Mucosa of rectum (tissue), 2 donors: ENCODE results near the gene TUG1.

Experiments
- H3K27ac ChIP-seq, 2 donors: one replicate each; pipeline ENCODE4 v1.7.0; 2013; ENCODE audit warnings: inconsistent platforms in 2 of 2, low read depth in 2 of 2, low read length in 2 of 2
- H3K27me3 ChIP-seq, 2 donors: one replicate each; pipeline ENCODE4 v1.7.0; 2013; ENCODE audit warnings: low read length in 2 of 2; ENCODE audit not compliant: control insufficient read depth in 2 of 2, insufficient read depth in 2 of 2
- H3K36me3 ChIP-seq, 2 donors: one replicate each; pipeline ENCODE4 v1.7.0; 2013; ENCODE audit warnings: low read length in 2 of 2; ENCODE audit not compliant: control insufficient read depth in 2 of 2, insufficient read depth in 2 of 2
- H3K4me1 ChIP-seq, 2 donors: one replicate each; pipeline ENCODE4 v1.7.0; 2013; ENCODE audit warnings: low read length in 2 of 2, mild to moderate bottlenecking in 1 of 2; ENCODE audit not compliant: control insufficient read depth in 2 of 2, insufficient read depth in 2 of 2
- H3K4me3 ChIP-seq, 2 donors: one replicate each; pipeline ENCODE4 v1.7.0; 2013; ENCODE audit warnings: low read length in 2 of 2
- H3K9ac ChIP-seq, 2 donors: one replicate each; pipeline ENCODE4 v1.7.0; 2013; ENCODE audit warnings: low read length in 2 of 2, low read depth in 1 of 2, mild to moderate bottlenecking in 1 of 2
- H3K9me3 ChIP-seq, 2 donors: one replicate each; pipeline ENCODE4 v1.7.0; 2013; ENCODE audit warnings: low read length in 2 of 2; ENCODE audit not compliant: control insufficient read depth in 2 of 2
- donor health status: healthy.
- donor health status: Normal muscosa, but diverticular disease.

TUG1 gene

DNA sequence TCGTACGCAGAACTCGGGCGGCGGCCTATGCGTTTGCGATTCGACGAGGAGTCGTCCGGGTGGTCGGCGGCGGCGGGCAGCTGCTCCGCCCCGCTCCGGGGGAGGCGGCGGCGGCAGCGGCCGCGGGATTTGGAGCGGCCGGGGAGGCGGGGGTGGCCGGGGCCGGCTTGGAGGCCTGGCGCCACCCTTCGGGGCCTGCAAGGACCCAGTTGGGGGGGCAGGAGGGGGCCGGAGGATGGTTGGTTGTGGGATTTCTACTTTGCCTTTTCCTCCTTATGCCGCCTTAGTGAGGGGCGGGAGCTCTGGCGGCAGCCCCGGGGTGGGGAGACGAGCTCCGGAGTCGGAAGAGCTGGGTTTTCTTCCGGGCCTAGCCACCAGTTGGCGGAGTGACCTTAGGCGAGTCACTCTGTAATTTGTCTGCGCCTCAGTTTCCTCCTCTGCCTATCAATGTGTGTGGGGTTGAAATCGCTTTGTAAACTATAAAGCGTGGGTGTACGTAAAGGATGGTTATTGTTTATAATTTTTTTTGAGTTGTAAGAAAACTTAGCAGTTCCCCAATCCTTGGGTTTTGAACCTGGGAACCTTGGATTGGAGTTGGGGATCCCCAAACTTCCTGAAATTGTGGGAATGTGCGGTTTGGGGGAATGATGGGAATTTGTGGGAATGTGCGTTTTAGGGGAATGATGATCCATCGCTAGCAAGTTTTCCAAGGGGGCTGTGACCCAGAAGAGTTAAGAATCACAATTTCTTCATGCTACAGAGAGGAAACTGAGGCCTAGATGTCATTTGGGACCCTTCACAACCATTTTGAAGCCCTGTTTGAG lies 679 bp downstream of the TUG1 start:
- Histone ChIP-seq H3K27ac (peak overlapping the region; percentile 92 to 93), H3K36me3 (peaks cover 29 to 32% of the 10 kb centered on the region in 2 donors), H3K9ac (peak overlapping the region; percentile 76 to 82), H3K9me3 (peaks cover 8 to 9% of the 10 kb centered on the region in 2 donors), H3K27me3 (no peaks in the 10 kb centered on the region), H3K4me1 (peaks cover 9 to 15% of the 10 kb centered on the region in 2 donors), H3K4me3 (peak overlapping the region; percentile 85 to 90)

DNA sequence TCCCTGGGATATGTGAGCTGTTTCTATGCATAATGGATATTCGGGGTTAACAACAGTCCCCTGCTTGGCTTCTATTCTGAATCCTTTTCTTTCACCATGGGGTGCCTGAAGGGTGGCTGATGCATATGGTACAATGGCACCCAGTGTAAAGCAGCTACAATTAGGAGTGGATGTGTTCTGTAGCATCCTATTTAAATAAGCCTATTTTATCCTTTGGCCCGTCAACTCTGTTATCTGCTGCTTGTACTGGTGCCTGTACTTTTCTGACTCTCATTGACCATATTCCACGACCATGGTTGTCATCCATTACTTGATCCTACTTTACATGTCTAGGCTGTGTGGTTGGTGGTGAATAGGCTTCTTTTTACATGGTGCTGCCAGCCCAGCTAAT lies 1.3 kb downstream of the TUG1 start:
- Histone ChIP-seq H3K27me3 (no peaks in the 10 kb centered on the region), H3K4me3 (peak overlapping the region; percentile 85 to 90), H3K36me3 (peaks cover 34 to 37% of the 10 kb centered on the region in 2 donors), H3K4me1 (peaks cover 9 to 15% of the 10 kb centered on the region in 2 donors), H3K9ac (peak overlapping the region in 1 of 2 donors; percentile 76), H3K9me3 (peaks cover 8 to 9% of the 10 kb centered on the region in 2 donors), H3K27ac (peak overlapping the region in 1 of 2 donors; percentile 93)

DNA sequence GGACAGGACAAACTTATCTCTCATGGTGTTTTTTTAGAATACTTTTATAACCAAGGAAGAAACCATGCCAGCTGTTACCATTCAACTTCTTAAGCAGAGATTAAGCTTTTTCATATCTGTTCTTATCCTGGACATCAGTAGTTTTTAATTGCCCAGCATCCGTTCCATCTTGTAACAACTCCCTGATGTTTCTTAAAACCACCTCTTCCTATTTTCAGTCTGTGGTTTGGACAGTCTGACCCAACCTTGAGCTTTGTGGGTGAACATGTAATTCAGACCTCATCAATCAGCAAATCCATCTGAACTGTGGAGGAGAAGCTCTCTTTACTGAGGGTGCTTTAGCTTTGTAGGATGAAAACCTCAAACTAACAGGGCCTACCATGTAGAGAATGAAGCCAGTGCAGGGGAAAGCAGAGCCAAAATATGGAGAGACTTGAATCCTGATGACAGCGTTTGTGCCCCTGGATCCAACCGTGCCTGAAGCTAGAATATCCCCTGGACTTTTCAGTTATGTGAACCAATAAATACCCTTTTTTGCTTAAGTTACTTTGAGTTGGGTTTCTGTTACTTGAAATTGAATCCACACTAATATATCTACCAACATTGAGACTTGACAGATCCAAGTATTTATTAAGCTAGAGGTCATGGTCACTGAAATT lies 9.4 kb downstream of the TUG1 start:
- Histone ChIP-seq H3K27ac (no peak overlapping the region), H3K9me3 (peaks cover 14 to 22% of the 10 kb centered on the region in 2 donors), H3K4me3 (no peak overlapping the region), H3K27me3 (no peaks in the 10 kb centered on the region), H3K4me1 (no peaks in the 10 kb centered on the region), H3K9ac (no peak overlapping the region), H3K36me3 (peaks cover 14 to 18% of the 10 kb centered on the region in 2 donors)

DNA sequence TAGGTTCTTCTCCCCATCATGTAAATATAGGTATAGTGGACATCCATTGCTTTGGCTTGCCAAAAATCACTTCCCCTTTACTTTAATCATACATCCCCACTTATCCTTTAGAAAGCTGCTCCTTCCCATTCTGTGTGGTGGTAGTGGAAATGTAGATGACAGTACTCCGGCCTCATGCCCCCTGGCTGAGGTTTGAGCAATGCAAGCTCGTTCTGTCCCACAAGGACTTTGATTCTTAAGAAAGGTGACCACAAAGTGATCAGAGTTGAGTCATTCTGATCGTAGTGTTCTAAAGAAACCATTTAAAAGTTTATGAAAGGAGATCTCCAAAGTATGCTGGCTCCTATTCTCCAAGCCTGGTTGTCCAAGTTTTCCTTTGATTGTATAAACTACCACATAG lies 10.9 kb downstream of the TUG1 start:
- Histone ChIP-seq H3K9me3 (peaks cover 14 to 17% of the 10 kb centered on the region in 2 donors), H3K9ac (no peak overlapping the region), H3K4me3 (no peak overlapping the region), H3K36me3 (peaks cover 6 to 7% of the 10 kb centered on the region in 2 donors), H3K27ac (no peak overlapping the region), H3K27me3 (no peaks in the 10 kb centered on the region), H3K4me1 (no peaks in the 10 kb centered on the region)

DNA sequence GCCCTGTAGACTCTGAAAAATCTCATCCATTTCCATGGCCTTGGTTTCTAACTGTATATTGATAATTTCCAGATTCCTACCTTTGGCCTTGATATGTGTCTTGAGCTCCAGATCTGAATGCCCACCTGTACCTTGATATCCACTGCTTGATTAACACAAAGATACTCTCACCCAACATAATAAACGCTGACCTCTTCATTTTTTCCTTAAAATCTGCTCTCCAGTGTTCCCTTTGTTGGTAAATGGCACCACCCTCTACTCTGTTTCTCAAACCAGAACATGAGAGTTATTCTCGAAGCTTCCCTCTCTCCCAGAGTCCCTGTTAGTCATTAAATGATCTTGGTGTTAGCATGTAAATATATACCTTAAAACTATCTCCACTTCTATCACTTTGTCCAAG lies 13.4 kb downstream of the TUG1 start:
- Histone ChIP-seq H3K4me3 (no peak overlapping the region), H3K27me3 (no peaks in the 10 kb centered on the region), H3K36me3 (no peaks in the 10 kb centered on the region), H3K9me3 (peaks cover under 1 to 1% of the 10 kb centered on the region in 2 donors), H3K27ac (no peak overlapping the region), H3K4me1 (no peaks in the 10 kb centered on the region), H3K9ac (no peak overlapping the region)

DNA sequence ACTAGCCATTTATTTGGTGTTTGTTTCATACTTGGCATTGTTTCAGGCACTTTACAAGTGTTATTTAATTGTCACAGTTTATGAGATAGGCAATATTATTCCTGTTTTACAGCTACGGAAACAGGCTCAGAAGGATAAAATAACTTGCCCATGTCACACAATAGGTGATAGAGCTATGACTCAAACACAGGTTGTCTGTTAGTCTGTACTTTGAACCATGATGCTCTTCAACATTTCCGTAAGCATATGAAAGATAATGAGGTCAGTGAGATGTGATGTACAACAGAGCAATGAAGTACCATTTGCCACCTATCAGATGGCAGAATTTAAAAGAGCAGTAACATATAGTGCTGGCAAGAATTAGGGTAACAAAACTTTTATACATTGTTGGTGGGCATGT lies 15.3 kb downstream of the TUG1 start:
- Histone ChIP-seq H3K4me3 (no peak overlapping the region), H3K9ac (no peak overlapping the region), H3K36me3 (no peaks in the 10 kb centered on the region), H3K27ac (no peak overlapping the region), H3K4me1 (no peaks in the 10 kb centered on the region), H3K9me3 (peaks cover 0 to 1% of the 10 kb centered on the region in 2 donors), H3K27me3 (no peaks in the 10 kb centered on the region)

DNA sequence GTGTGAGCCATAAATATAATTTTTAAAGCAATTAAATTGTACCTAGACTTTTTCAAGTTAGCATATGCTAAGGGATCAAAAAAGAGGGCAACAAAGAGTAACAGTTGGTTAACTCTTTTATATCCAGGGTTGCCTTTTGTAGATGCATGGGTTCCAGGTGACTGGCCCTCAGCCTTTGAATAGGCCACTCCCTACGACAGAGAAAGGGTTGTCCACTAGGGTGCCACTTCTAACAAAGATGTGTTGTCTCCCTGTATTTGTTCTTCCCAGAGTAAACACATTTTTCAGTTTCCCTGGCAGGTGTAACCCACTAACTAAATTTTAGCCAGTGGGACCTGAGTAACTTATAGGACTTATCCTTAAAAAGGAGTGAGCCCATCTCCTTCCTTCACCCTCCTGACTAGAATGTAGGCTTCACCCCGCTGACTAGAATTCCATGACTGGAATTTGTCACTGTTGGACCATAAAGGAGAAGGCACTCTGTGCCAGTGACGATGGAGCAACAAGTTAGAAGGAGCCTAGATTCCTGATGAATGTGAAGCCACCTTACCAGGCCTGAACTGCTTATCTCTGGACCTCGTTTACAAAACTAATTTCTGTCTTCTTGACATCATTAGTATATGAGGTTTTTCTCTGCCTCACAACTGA lies 16.6 kb downstream of the TUG1 start:
- no peaks in the 10 kb centered on the region for H3K4me1 ChIP-seq
- no peak overlapping the region for H3K27ac ChIP-seq
- H3K4me3 ChIP-seq: no peak overlapping the region
- no peaks in the 10 kb centered on the region for H3K27me3 ChIP-seq
- H3K36me3 ChIP-seq: no peaks in the 10 kb centered on the region
- H3K9ac ChIP-seq: no peak overlapping the region
- peaks cover 0 to 2% of the 10 kb centered on the region in 2 donors for H3K9me3 ChIP-seq

DNA sequence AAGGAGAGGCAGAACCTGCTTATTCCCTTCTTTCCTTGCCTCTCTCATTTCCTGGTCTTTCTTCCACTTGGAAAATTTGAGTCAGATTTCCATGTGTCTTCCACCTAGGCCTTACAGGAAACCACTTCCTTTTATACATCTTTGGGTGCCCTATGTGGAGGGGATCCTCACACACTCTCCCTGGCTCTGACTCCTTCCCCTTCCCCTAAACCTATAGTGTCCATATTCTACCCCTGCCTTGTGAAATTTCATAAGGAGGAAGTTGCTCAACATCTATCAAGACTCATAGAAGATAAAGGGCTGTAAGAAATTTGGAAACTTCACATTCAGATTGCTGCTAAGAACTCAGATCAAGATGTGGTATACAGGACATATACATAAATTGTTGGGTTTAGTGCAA lies 20.4 kb downstream of the TUG1 start:
- Histone ChIP-seq H3K4me3 (no peak overlapping the region), H3K27me3 (no peaks in the 10 kb centered on the region), H3K9me3 (peaks cover 0 to 2% of the 10 kb centered on the region in 2 donors), H3K27ac (no peak overlapping the region), H3K4me1 (no peaks in the 10 kb centered on the region), H3K36me3 (no peaks in the 10 kb centered on the region), H3K9ac (no peak overlapping the region)

DNA sequence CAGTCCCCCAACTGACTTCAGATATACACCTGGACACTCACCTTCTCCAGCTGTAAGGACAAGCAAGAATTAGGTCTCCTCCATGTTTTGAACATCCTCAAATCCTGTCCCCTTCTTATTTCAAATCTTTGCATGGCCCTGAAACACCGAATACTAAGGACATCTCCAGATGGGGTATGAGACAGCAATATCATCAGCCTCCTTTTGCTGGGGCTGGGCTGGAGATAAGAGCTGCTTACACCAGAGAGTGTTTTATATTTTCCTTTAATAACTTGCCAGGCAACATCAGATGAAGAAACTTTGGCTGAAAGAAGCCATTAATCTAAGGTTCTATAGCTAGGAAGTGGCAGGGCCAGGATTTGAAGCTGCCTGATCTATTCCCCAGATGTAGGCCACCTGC lies 21.6 kb downstream of the TUG1 start:
- peaks cover 0 to 2% of the 10 kb centered on the region in 2 donors for H3K9me3 ChIP-seq
- H3K27me3 ChIP-seq: no peaks in the 10 kb centered on the region
- no peak overlapping the region for H3K4me3 ChIP-seq
- no peak overlapping the region for H3K27ac ChIP-seq
- no peaks in the 10 kb centered on the region for H3K4me1 ChIP-seq
- no peak overlapping the region for H3K9ac ChIP-seq
- H3K36me3 ChIP-seq: no peaks in the 10 kb centered on the region

DNA sequence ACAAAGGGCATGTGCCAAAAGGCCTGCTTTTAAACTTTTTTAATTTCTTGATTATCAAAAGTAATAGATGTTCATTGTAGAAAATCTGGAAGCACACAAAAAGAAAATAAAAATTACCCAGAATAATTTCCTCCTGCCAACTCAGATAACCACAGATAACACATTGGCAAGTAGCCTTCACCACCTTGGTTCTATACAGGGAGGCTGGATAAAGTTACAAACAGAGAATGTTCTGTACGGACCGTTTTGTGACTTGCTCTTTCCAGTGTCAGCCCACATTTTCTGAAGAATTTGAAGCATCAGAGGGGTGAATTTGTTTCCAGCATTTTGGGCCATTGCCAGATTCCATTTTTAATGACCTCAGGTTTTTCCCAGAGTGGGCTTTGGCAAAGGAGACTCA lies 23.5 kb downstream of the TUG1 start:
- Histone ChIP-seq H3K4me1 (no peaks in the 10 kb centered on the region), H3K4me3 (no peak overlapping the region), H3K27ac (no peak overlapping the region), H3K9ac (no peak overlapping the region), H3K36me3 (no peaks in the 10 kb centered on the region), H3K27me3 (no peaks in the 10 kb centered on the region), H3K9me3 (peaks cover 0 to 2% of the 10 kb centered on the region in 2 donors)
